Activated CD8-positive, alpha-beta memory T cell treated with anti-CD3 and anti-CD28 coated beads for 24 hours (primary cell): ENCODE data around the gene ARHGEF5.
"Not testable (repeated sequence)": the region's sequence is repeated elsewhere in the genome, so short reads cannot be mapped to it uniquely, and the experiment has no call there.

Experiments used
- DNase-seq: peaks from one replicate; pipeline ENCODE4 v3.0.0-alpha.2; 2020

ARHGEF5 gene

GRCh38 chr7:144384555-144385245 lies 29.5 kb downstream of the ARHGEF5 start:
- no peak for DNase-seq

DNA sequence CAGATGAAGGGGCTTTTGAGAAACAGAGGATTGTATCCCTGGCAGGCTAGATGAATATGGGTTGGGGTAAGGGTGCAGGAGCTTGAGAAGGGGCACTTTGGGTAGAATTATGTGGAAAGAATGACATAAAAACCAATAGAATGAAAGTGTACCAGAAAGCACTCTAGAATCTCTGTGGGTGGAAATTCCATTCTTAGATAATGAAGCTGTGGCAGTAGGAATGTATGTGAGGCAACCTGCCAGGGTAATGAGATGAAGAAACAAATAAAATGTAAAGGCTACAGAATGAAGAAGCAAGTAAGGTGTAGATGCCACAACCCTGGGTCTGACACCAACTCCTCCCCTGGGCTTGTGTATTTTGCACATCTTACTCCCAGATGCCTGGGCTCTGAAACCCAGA lies 31.5 kb downstream of the ARHGEF5 start:
- DNase-seq, result no peak

DNA sequence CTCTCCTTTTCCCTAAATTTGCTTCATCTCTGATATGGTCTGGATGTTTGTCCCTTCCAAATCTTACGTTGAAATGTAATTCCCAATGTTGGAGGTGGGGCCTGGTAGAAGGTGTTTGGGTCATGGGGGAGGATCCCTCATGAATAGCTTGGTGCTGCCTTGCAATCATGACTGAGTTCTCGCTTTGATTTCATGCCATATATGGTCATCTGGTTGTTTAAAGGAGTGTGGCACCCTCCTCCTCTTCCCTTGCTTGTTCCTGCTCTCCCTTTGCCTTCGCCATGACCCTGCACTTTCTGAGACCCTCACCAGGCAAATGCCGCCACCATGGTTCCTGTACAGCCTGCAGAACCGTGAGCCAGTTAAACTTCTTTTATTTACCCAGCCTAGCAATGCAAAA lies 33.7 kb downstream of the ARHGEF5 start:
- no peak for DNase-seq

DNA sequence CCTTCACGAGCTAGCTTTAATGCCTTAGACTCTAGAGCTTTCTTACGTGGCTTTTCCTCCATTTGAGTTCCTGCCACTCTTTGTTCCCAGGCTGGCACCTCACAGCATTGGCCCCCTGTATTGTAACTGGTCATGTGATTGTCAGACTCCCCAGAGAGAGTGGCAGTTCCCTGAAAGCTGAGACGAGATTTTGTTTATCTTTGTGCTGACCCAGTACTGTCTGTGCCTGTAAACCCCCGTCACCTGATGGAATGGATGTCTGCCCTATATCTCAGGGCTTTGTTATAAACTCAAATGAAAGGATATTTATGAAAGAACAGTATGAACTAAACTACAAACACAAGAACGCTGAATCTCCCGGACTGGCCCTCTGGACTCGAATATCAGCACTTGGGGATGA lies 35.3 kb downstream of the ARHGEF5 start:
- DNase-seq, result no peak

DNA sequence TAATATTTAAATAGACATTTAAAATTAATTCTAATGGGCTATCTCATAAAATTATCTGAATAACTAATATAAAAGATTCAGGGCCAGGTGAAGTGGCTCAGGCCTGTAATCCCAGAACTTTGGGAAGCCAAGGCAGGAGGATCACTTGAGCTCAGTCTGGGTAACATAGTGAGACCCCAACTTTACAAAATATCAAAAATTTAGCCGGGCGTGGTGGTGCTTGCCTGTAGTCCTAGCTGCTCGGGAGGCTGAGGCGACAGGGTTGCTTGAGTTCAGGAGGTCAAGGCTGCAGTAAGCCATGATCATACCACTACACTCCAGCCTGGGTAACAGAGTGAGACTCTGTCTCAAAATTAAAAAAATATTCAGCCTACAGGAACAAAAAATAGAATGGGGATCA lies 35.8 kb downstream of the ARHGEF5 start:
- DNase-seq, result no peak

- DNase-seq, result peak; percentile 43
These were observed 36.6 kb downstream of the ARHGEF5 start for GRCh38 chr7:144391823-144392255.

GRCh38 chr7:144397086-144397485 lies 41.9 kb downstream of the ARHGEF5 start:
- peak; percentile 32 for DNase-seq

DNA sequence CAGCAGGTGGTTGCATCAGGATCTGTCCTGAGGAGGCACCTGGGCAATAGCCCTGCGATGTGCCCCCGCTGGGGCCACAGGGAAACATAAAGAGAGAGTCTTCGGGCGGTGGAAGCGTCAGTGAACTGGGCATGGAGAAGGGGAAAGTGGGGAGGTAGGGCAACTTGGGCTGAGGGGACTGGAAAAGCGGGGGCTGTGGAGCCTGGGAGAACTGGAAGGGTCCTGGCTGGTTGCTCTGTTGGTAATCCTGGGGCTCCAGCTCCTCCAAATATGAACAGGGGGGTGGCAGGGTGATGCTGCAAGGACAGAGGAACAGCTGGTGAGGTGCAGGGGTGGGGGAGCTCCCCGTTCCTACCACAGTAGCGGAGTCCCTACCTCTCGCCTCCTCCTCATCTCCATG lies 43.1 kb downstream of the ARHGEF5 start:
- peak; percentile 15 for DNase-seq

DNA sequence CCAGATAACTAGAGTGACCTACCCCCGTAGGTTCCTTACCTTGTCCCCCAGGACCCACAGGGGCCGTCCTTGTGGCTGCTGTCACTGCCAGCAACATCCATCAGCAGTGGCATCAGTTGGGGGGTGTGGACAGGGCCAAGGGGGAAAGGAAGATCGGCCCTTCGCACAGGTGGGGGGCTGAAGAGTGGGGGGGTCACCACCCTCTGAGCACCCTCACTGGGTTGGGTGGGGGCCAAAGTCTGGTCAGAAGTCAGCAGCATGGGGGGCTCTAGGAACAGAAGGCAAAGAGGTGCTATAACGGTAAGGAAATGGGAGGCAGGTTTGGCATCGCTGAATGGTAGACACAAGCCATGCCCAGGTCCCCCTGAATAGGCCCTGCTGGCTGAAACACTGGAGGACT lies 43.7 kb downstream of the ARHGEF5 start:
- DNase-seq, result peak; percentile 13

DNA sequence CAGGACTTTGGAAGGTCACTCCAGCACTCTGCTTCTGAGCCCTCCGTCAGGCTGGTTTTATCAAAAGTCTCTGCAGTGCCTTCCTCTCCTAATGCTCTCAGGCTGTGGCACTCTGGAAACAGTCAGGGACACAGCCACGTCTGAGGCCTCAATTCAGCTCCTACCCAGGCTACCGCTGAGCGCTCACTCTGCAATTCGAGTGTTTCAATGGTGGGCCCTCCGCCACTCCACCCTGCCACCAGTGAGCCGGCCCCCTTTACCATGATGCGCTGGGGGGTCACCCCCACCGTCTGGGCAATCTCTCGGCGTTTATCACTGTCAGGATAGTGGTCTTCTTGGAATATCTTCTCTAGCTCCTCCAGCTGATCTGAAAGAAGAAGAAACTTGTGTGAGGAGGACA lies 44.7 kb downstream of the ARHGEF5 start:
- no peak for DNase-seq

- DNase-seq, result peak; percentile 11
These were observed 46.3 kb downstream of the ARHGEF5 start for GRCh38 chr7:144401490-144401889.

DNA sequence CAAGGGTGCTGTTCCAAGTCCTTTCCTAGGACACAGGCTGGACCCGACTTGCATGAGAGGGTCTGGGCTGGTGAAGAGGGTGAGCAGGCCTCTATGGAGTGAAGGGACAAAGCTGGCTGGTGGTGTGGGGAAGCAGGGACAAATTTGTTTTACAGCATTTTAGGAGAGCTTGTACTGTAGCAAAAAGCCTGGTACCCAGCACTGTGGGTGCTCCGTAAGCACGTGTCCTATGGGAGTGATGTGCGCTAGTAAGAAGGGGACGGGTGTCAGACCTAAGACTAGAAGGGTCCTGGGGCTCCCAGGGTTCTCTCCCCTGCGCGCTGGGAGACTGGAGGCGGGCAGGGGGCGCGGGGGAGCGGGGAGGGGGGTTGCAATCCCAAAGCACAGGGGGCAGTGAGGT lies 47.9 kb downstream of the ARHGEF5 start:
- DNase-seq, result peak; percentile 41

GRCh38 chr7:144403649-144404061 lies 48.5 kb downstream of the ARHGEF5 start, which contains the start of gene NOBOX:
Gene NOBOX, minus strand, starts transcription at chr7:144403693.
- peak; percentile 15 for DNase-seq

DNA sequence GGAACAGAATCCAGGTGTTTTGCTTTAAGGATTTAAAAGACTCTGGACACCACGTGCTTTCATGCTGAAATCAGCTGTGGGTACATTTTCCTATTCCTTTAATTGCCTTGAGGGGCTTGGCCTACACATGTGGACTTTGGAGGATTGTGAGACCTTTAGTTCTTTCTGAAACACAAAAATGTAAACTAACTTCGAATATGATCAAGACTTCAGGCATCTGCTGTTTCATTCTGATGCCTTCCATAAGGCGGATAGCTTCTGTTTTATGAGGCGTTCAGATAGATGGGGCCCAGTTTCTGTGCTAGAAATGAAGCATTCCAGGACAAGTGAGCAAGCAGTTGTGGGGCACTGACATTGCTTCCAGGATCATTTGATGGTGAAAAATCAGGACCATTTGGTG lies 49.7 kb downstream of the ARHGEF5 start:
- no peak for DNase-seq

DNA sequence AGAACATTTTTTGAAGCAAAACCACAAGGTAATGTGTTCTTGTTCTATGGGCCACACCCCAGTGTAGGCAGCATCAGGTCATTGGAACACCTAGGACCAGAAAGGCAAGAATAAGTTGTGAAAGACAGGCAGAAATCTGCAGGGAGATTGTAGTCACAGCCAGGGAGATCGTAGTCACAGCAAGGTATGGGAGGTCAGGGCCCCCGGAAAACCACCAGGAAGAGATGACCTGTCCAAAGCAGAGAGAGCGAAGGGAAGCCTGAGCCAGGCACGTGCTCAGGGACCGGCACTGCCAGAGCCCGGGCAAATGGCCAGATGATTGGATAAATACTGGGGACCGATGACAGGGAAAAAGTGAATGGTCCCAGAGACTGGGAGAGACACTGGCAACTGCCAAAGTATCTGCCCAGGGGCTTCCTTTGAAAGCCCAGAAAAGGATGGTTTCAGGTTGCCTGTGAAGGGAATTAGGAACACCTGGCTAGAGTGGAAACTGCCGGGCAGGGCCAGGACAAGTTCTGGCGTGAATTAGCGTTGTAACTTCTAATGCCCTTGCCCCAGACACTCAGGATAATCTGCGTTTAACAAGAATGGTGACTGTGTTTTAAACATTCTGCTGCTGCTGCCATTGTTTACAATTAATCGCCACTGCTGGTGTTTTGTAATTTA lies 52.2 kb downstream of the ARHGEF5 start:
- DNase-seq, result no peak

DNA sequence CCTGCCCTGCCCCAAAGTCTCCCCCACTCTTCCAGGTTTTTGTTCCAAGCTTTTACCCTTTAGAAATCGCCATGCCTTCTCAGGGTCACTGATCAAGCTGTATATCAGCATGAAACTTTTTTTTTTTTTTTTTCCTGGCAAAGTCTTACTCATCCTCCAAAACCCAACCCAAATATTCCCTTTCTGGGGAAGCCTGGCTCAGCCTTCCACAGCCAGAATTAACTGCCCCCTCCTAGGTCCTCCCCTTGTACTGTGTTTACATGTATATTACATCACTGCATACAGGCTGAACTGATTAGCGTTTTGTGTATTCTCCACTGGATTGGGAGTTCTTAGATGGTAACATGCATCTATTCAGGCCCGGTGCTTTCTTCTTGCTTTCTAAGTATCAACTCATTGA lies 52.9 kb downstream of the ARHGEF5 start:
- no peak for DNase-seq

DNA sequence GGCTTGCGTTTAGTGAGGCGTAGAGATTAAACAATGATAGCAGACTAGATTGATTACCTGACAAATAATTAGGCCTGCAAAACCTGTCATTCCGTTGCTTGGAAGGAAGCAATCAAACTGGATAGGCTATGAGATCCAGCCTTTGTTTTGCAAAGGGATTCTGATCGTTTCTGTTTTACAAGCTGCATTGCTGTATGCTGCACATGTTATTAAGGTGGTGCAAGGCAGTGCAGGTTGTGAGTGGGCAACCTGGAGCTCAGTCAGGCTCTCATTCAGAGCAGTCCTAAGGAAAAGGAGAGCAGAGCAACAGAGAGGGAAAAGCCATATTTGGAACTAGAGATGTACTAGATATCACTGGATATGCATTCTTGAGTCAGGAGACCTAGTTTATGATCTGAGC lies 55.2 kb downstream of the ARHGEF5 start:
- no peak for DNase-seq

- DNase-seq, result no peak
These were observed 59.6 kb downstream of the ARHGEF5 start for GRCh38 chr7:144414815-144415214.

DNA sequence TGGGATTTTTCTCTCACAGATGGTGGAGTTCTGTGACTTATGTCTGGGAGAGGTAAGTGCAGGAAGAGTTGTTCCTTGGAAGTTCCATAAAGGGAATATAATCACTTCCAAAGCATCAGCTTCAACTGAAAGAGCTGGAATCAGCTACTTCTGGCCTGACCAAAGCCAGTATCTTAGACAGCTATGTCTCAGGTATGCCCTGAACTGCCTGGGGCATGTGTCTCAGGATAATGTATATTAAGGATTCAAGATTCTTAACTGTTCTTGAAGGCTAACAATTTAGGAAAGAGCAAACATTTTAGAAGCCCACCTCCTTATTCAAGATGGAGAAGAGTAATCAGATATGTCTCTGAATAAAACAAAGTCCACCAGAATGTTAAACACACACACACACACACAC lies 60.7 kb downstream of the ARHGEF5 start:
- DNase-seq, result no peak

GRCh38 chr7:144416341-144416740 lies 61.1 kb downstream of the ARHGEF5 start:
- no peak for DNase-seq

GRCh38 chr7:144418931-144419330 lies 63.7 kb downstream of the ARHGEF5 start:
- DNase-seq, result not testable (repeated sequence)

DNA sequence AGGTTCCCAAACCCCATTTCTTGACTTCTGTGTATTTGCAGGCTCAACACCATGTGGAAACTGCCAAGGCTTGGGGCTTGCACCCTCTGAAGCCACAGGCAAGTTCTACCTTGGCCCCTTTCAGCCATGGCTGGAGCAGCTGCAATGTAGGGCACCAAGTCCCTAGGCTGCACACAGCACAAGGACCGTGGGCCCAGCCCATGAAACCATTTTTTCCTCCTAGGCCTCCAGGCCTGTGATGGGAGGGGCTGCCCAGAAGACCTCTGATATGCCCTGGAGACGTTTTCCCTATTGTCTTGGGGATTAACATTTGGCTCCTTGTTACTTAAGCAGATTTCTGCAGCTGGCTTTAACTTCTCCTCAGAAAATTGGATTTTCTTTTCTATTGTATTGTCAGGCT lies 72.3 kb downstream of the ARHGEF5 start:
- not testable (repeated sequence) for DNase-seq

DNA sequence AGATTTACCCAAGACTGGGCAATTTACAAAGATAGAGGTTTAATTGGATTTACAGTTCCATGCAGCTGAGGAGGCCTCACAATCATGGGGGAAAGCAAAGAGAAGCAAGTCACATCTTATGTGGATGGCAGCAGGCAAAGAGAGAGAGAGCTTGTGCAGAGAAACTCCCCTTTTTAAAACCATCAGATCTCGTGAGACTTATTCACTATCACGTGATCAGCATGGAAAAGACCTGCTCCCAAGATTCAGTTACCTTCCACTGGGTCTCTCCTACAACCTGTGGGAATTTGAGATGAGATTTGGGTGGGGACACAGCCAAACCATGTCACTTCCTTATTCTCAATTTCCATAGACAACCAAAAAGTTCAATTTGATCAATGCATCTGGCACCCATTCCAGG lies 73.2 kb downstream of the ARHGEF5 start:
- no peak for DNase-seq
